ENCODE results near the gene TTC28. TPM values are rescaled to one million over a fixed set of nuclear protein-coding genes. Genes with fewer than 3 reads are reported as not detected.

The TTC28 gene
- total RNA-seq, 1 donor from 2014 or later: 7.9 TPM

DNA sequence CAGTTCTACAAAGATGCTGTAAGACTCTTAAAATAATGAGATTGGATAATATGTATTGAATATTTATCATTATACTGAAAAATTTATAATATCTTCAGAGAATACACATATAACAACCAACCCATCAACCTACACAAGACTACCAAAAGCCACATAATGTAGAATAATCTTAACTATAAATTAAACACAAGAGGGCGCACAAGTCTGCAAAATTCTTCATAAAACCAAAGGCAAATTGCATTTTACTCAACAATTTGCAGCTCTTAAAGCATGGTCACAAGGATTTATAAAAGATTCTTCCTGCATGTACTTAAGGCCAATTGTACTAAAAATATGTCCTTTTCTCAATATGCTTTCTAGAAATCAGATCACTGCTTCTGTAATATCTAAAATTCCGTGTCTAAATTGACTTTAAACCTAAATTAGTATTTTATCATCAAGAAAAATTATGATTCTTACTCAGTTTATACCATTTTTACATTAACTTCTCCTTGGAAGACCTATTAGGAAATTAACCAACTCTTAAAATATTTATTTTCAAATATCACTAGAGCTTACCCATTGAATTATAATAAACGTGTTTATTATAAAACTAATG lies 79.0 kb downstream of the TTC28 start:
- ATAC-seq (ENCODE audit: low read depth) (no peak), DNase-seq (no peak)
- TF ChIP-seq, protein P1, sequence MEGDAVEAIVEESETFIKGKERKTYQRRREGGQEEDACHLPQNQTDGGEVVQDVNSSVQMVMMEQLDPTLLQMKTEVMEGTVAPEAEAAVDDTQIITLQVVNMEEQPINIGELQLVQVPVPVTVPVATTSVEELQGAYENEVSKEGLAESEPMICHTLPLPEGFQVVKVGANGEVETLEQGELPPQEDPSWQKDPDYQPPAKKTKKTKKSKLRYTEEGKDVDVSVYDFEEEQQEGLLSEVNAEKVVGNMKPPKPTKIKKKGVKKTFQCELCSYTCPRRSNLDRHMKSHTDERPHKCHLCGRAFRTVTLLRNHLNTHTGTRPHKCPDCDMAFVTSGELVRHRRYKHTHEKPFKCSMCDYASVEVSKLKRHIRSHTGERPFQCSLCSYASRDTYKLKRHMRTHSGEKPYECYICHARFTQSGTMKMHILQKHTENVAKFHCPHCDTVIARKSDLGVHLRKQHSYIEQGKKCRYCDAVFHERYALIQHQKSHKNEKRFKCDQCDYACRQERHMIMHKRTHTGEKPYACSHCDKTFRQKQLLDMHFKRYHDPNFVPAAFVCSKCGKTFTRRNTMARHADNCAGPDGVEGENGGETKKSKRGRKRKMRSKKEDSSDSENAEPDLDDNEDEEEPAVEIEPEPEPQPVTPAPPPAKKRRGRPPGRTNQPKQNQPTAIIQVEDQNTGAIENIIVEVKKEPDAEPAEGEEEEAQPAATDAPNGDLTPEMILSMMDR (IDR thresholded peaks at IDR 0.05): peak; percentile 34
- CTCF ChIA-PET: interaction anchor here (0.7 to 6.2 kb wide), 18 partner anchors 8 to 645 kb away, joined by 3 to 155 read pairs (median 6); partner anchors contain the start of genes CCDC117, CHEK2 and HSCB
- Mint-ChIP-seq H3K4me1 (no peaks in the 10 kb centered on the region), H3K4me3 (no peak overlapping the region), H3K27ac (no peak overlapping the region), H3K27me3 (peaks cover 5% of the 10 kb centered on the region), H3K36me3 (ENCODE audit: low read depth) (no peaks in the 10 kb centered on the region), H3K9me3 (no peaks in the 10 kb centered on the region)
- POLR2A ChIA-PET: interaction anchor here (1.0 kb wide), 1 partner anchor 228 kb away, joined by 6 read pairs; no protein-coding TSS in a partner anchor
- intact Hi-C loops (cut with micrococcal nuclease): loop anchor here (1.0 kb wide), 2 partner anchors 229 to 440 kb away; no protein-coding TSS in a partner anchor

DNA sequence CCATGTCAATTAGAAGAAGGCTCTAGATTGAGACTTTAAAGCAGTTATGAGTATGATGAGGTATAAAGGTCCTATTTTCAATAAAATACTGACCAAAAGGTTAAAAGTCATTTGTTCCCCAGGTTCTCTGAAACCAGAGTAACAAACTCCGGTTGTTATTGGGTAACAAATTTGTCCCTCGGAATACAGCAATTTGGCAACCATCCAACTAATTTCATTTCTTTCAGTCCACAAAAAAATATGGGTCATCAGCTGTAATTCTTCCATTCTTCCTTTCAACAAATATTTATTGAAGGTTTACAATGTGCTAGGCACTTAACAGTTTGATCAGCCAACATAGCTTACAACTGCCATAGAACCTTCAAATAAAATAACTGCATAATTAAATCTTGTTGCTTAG lies 79.9 kb downstream of the TTC28 start:
- Mint-ChIP-seq H3K4me3 (no peak overlapping the region), H3K9me3 (no peaks in the 10 kb centered on the region), H3K27me3 (peaks cover 3% of the 10 kb centered on the region), H3K4me1 (no peaks in the 10 kb centered on the region), H3K36me3 (ENCODE audit: low read depth) (no peaks in the 10 kb centered on the region), H3K27ac (no peak overlapping the region)
- TF ChIP-seq, protein P1 (IDR thresholded peaks at IDR 0.05): no peak
- intact Hi-C loops (cut with micrococcal nuclease): loop anchor here (1.0 kb wide), 2 partner anchors 230 to 441 kb away; no protein-coding TSS in a partner anchor
- no peak for DNase-seq
- ATAC-seq (ENCODE audit: low read depth): no peak
- ChIA-PET POLR2A (no interaction called here), CTCF (interaction anchor here (1.1 to 6.2 kb wide), 11 partner anchors 8 to 646 kb away, joined by 3 to 155 read pairs (median 6); partner anchors contain the start of gene CCDC117)

DNA sequence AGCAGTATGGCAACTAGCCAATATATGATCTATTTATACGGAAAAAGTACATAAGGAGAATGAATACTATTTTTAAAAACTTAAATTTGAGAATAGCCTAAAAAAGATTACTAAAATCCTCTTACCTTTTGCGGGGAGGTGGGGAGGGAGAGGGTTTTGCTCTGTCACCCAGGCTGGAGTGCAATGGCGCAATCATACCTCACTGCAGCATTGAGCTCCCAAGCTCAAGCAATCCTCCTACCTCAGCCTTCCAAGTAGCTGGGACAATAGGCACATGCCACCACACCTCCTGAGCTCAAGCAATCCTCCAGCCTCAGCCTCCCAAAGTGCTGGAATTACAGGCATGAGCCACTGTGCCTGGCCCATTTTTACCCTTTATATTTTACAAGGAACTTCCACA lies 82.0 kb downstream of the TTC28 start:
- DNase-seq (no peak), ATAC-seq (ENCODE audit: low read depth) (no peak)
- TF ChIP-seq, protein P1 (IDR thresholded peaks at IDR 0.05): no peak
- Mint-ChIP-seq H3K4me3 (no peak overlapping the region), H3K36me3 (ENCODE audit: low read depth) (no peaks in the 10 kb centered on the region), H3K27ac (no peak overlapping the region), H3K4me1 (no peaks in the 10 kb centered on the region), H3K9me3 (no peaks in the 10 kb centered on the region), H3K27me3 (peaks cover 3% of the 10 kb centered on the region)
- ChIA-PET POLR2A (no interaction called here), CTCF (no interaction called here)
- intact Hi-C loops (cut with micrococcal nuclease): no loop called here

DNA sequence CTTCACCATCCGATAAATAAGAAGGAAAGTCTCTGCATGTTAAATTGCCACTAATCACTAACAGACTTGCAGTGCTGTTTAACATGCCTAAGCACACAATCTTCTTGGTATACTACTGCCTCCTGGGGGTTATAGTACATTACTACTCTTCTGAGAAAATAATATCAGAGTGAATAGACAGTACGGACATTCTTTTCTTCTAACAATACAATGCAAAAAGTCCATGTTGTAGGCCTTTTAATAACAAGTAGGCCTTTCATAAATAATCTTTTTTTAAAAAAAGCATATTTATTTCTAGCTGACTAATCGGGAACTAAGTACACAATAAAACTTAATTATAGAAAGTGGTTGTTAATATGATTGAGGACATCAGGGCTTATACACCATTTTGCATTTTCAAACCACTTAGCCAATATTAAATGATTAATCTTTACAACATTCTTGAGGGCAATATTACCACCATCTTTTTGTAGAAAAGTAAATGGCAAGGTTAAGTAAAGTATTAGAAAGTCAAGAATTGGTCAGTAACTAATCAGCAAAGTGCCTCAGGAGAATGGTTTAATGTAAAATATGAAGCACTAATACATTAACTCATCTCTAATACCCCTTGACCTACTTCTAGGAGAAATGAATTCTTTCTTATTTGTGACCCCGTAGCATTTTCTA lies 84.7 kb downstream of the TTC28 start:
- ChIA-PET CTCF (interaction anchor here (0.6 to 1.0 kb wide), 3 partner anchors 234 to 1752 kb away, joined by 3 to 4 read pairs (median 3); no protein-coding TSS in a partner anchor), POLR2A (no interaction called here)
- DNase-seq: no peak
- ATAC-seq (ENCODE audit: low read depth): peak; percentile 71
- Mint-ChIP-seq H3K4me3 (no peak overlapping the region), H3K27ac (no peak overlapping the region), H3K9me3 (no peaks in the 10 kb centered on the region), H3K27me3 (no peaks in the 10 kb centered on the region), H3K4me1 (no peaks in the 10 kb centered on the region), H3K36me3 (ENCODE audit: low read depth) (no peaks in the 10 kb centered on the region)
- intact Hi-C loops (cut with micrococcal nuclease): no loop called here
- TF ChIP-seq, protein P1 (IDR thresholded peaks at IDR 0.05): peak; percentile 60

DNA sequence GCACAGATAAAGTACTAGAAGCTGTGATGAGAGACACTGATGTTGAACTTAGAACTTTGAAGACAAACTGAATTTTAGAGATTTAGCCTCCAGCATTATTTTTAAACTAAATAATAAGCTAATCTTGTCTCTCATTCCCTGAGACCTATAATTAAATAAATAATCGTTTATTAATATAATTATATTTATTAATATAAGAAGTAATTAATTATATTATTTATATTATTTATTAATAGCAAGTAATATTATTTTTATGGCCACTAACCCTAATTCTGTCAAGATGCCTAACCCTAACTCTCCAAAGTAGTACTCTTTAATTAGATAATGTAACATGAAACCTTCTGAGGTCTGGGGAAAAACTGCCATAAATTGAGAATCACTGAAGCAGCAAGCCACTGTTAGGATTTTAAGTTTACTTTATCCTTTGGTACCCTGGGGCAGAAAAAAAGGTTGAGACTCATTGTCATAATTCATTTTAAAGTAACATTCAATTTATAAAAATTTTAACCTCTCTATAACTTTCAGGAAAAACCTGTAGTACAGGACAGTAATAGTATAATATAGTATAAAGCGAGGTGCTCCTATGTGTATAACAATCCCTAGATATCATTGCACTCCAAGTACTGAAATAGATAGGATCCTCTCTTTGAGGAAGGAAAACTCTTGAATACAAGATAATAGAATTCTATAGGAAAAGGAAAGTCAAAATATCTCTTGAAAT lies 85.4 kb downstream of the TTC28 start:
- ChIA-PET CTCF (interaction anchor here (1.0 to 2.0 kb wide), 3 partner anchors 235 to 575 kb away, joined by 3 to 30 read pairs (median 4); no protein-coding TSS in a partner anchor), POLR2A (no interaction called here)
- no peak overlapping the region for H3K4me3 Mint-ChIP-seq
- TF ChIP-seq, protein P1 (IDR thresholded peaks at IDR 0.05): no peak
- ATAC-seq (ENCODE audit: low read depth) (no peak), DNase-seq (no peak)
- intact Hi-C loops (cut with micrococcal nuclease): no loop called here
- H3K27ac Mint-ChIP-seq: no peak overlapping the region
- no peaks in the 10 kb centered on the region for H3K27me3 Mint-ChIP-seq
- no peaks in the 10 kb centered on the region for H3K9me3 Mint-ChIP-seq
- no peaks in the 10 kb centered on the region for H3K4me1 Mint-ChIP-seq
- H3K36me3 Mint-ChIP-seq (ENCODE audit: low read depth): no peaks in the 10 kb centered on the region
